ENCODE results near the gene IKZF2.

Gene IKZF2

DNA sequence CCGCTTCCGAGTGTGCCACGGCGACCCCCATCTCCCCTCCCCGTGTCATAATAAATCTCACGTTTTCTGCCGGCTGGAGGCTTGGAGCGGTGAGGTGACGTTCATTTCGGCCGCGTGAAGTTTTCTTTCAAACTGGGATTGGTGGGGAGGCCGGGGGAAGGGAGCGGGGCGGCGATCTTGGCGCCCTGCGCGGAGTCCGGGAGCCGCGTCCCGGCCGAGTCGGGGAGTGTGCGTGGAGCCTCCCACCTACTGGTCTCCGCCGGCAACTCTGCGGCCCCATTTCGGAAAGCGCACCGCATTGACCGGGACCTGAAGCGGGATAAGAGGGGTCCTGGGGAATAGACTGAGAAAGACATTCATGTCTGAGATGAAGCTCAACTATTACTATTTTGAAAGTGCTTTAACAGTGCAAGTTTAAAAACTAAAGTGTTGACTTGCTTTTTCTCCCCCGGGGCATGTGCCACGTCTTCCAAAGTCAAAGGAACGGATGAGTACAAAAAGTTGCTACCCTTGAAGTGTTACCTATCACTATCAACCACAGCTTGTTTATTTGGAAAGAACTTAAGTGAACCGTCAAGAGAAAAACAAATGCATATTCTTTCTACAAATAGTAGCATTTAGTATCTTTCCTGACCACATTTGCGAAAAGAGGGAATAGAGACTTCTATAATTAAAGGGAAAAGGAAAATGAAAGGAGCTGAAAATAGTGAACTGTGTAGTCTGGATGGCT is 818 bp upstream of the IKZF2 start:
- DNase-seq, result no peak

DNA sequence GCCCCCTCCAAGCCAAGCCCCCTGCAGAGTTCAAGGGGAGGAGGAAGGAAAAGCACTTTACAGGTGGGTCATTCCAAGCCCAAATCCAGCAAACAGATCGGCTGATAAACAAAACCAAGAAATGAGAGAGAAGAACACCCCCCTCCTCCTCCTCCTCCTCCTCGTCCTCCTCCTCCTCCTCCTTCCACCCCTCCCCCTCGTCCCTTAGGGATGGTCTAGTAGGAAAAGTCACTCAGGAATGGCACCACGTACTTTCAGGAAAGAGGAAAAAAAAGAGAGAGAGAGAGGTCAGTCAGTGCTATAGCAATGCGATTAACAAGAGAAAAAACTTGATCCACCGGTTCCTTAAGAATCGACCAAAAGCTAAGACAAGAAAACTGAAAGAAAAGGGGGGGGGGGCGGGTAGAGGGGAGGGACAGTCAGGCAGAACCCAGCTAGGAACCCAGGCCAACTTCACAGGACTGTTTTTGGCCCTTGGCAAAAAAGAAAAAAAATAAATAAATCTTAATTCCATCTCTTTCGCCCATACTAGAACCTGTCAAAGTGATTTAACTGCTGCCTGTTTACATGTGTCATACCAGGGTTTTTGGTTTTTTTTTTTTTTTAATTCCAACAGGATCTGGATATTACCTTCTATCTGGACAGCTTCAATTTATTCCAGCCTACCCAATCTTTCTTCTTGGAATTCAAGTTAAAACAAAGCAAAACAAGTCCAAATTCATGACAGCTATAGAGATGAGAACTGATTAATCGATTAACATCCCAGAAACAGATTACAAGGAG is 906 bp downstream of the IKZF2 start:
- no peak for DNase-seq

DNA sequence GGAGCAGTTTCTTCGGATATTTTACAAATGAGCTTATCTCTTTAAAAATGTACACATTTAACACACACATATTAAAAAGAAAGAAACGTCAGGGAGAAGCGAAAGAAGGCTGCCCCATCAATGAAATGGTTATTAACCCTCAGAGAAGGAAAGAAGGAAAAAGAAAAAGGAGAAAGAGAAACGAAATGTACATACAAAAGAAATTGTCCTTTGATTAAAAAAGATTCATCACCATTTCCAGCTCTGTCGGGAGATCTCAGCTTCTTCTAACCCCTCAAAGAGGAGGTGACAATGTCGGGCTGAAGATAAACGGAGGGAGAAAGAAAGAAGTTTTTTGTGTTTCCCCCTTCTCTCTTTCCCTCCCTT is 1.5 kb downstream of the IKZF2 start:
- DNase-seq, result no peak

- DNase-seq, result no peak
These were observed 2.0 kb downstream of the IKZF2 start for GRCh38 chr2:213149294-213149875.

DNA sequence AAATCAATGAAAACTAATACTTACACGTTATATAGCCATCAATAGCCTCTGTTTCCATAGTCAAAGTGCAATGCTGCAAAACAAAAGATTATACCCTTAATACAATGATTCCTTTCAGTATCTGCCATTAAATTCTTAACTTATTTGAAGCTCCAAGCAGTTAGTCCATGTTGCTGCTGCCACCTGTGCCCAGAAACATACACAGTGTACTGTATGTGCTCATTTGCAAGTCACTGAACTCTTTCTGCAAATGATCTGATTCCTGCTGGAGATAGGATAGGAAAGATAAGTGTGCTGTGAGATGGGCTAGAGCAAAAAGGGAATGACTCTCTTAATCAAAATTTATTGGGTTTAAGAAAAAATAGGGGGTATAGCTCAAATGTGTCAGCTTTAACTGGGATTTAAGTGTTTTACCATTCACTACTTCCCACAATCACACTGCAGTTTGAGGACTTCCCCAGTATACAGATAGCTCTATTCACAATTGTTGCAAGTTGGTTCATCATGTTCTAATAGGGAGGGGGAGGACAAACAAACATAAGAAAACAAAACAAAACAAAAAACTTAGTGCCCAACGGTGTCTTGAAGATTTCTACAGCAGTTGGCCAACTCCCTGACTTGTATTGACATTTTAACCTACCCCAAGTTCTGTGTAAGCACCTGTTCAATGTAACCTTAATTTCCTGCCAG is 2.7 kb downstream of the IKZF2 start:
- DNase-seq, result no peak

DNA sequence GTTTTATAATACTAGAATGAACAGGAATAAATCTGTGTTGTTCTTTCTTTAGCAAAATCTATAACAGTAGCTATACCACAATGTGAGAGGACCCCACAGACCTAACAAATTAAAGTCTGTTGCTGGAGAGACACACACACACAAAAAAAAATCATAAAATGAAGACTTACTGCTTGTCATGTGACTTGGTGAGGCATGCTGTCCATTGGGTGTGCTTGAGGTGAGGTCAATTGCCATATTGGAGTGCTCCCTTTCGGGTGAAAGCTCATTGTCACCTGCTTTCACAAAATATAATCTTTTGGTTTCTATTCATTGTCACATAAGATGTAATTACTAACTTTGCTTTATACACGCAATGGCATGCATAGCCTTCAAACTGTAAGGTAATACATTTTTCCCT is 3.9 kb downstream of the IKZF2 start:
- no peak for DNase-seq

DNA sequence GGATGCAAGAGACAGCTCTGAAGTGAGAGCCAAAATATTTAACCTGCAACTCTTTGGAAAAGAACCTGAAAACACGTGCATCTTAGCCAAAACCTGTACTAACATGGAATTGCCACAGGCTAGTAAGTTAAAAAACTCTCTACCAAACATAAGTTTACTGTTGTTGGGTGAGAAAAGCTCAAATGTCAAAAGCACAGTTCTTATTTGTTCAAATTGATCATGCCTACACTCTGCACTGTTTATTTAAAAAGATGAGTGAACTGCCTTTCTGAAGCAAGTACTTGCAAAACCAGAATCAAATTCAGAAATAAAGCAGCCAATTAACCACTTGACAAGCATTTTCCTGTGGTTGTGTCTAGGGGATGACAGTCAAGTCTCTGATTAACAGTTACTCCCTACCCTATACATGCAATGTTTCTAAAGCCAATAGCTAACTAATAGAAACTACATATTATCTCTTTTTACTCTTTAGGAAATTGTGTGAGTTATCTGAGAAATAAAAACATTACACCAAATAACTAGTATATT is 5.6 kb downstream of the IKZF2 start:
- DNase-seq, result no peak

GRCh38 chr2:213137064-213137463 is 14.3 kb downstream of the IKZF2 start:
- DNase-seq, result no peak

DNA sequence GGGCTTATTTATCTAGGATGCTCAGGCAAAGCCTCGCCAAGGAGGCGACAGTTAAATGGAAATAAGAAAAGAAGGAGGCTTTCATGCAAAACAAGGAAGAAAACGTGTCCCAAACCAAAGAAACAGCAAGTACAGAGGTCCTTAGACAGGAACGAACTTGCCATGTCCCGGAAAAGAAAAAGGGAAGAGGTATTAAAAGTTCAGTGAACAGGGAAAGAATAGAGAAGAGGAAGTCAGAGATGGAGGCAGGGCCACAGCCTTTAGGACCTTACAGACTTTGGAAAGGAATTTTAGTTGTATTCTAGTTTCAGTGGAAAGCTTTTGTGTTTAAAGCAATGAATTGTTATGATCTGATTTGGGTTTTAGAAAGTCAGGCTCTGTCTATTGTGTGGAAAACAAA is 22.1 kb downstream of the IKZF2 start:
- no peak for DNase-seq

DNA sequence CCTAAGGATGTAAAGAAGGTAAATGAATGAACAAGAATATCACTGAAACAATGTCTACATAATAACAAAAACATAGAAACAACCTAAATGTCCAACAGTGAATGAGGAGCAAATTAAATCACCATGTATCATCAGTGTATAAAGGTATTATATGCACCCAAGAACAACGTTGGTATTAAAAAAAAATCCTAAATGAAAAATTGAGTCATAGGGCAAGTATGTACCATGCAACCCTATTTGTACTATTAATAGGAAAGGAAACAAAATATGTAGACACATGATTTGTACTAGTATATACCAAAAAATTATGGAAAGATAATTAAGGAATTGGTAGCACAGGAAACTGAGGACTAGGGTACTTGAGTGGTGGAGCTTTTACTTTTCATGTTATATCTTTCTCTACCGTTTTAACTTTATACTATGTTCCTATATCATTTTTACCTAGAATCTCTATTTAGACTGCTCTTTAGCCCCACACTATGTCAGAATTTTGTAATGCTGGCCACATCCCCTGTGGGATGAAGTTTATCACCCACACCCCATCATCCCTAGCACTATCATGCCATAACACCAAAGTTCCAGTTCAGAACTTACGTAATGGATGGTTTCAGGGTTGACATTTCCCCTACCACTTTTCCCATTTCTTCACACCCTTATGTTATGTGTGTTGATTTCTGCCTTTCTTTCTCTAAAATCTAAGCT is 25.6 kb downstream of the IKZF2 start:
- no peak for DNase-seq

DNA sequence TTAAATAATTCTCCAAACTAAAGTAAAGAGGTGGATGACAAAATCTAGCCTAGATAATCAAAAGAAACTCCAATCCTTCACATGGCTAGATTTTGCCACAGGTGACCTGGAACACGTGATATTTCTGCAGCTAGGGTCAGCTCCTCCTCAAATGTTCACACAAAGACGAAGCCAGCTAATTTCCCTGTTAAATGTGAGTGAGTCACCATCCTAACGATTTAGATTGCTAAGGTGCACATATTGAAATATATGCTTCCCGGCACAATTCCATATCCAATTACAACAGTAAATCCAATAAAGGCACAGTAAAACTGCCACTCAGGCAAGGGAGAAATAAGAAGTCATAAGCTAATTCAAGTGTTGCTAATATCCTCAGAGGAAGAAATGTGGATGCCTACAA is 28.7 kb downstream of the IKZF2 start:
- no peak for DNase-seq

GRCh38 chr2:213121690-213122089 is 29.7 kb downstream of the IKZF2 start:
- no peak for DNase-seq

GRCh38 chr2:213119061-213119809 is 32.2 kb downstream of the IKZF2 start:
- DNase-seq, result no peak

GRCh38 chr2:213108308-213108707 is 43.1 kb downstream of the IKZF2 start:
- DNase-seq, result no peak

GRCh38 chr2:213107728-213108127 is 43.7 kb downstream of the IKZF2 start:
- no peak for DNase-seq

DNA sequence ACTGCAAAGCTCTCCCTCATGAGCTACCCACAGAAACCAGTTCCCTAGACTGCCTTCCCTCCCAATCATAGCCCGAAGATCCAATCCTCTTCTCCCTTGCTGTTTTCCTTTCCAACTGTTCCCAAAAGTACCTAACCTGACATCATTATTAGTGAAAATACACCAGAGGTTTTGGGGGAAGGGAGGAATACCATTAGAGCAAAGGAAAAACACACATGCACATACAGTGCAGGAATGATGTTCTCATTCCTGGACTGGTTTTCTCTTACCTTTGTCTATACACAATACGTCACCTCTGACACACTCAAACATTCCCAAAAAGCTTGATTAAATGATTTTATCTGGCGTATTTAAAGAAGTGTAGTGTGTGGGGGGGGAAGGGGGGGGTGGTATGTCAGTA is 46.2 kb downstream of the IKZF2 start:
- no peak for DNase-seq

DNA sequence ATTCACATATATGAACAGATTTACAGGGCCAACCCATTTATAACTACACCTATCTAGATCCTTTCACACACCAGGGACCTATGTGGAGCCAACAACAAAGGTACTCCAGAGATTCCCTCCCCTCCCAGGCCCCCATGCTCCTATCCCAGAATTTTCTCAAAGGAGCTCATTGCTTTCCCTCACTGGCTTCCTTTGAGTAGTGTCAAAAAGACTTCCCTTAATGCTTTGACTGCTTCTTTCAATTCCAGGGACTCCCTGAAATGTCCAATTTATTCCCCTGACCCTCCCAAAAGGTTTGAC is 46.6 kb downstream of the IKZF2 start:
- no peak for DNase-seq

DNA sequence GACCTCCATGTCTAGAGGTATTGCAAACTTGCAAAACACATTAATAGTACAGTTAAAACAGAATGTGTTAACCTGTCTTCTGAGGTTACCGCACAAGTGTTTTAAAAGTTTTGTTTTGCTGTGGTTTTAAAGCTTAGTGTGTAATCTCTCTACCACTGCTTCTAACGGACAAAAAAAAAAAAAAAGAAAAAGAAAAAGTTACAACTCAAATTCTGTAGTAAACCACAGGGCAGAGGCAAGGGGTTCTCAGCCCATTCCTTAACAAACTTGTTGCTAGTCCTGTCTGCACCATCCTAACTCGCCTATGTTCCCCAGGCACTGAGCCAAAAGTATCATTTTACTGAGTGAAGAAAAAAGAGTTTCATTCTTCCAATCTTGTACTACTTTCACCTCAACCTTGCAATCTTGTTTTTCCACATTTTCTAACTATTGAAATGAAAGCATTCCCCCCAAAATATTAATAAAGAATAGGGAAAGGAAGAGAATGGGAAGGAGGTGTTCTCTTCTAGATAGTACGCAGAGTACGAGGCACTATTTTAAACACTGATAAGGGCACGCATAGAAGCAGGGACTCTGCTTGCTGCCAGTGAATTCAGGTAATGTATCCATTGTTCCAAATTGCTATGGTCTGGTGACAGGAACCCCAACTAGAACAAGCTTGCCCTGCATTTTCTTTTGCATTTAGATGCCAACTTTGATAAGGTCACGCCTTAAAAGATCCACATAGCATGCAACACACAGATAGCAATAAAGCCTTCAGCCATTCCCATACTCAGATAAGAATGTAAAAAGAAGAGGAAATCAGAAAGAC is 47.1 kb downstream of the IKZF2 start:
- DNase-seq, result no peak

DNA sequence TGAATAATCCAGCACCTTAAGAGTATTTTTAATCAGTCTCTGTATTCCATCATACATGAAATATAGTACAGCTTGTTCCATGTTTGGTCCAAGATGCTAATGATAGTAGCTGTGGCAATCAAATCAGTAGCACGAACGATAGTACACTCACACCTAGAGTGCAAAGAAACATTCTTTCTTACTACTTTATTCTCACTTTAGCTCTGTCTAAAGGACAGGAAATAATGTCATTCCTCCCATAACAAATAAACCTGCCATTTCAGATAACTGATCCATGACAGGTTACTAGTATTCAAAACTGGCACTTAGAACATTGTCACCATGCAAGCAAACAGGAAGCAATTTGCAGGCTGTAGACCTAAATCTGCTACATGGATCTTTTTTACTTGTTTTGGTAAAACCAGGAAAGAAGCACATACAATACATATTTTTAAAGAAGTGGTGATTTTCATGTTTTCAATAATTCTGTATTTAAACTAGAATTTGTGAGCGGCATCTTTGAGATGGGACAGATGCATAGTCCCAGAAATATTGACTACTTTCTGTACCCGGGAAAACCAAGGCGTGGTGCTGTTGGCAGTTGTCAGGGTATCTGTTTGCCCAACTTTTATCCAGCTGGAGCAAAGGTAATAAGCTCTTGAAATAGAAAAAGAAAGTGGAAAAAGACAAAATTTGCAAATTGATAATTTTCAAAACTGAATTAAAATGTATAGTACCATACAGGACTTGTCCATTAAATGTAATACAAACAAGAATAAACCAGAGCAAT is 49.5 kb downstream of the IKZF2 start:
- no peak for DNase-seq

- DNase-seq, result no peak
These were observed 50.3 kb downstream of the IKZF2 start for GRCh38 chr2:213101109-213101508.

GRCh38 chr2:213098612-213099011 is 52.8 kb downstream of the IKZF2 start:
- DNase-seq, result no peak

All from NCI-H187 (cell line).